ENCODE results near the gene INTS1. TPM values are rescaled to one million over a fixed set of nuclear protein-coding genes. Genes with fewer than 3 reads are reported as not detected.

The INTS1 gene
- total and polyA plus RNA-seq, 4 donors: 31.2 to 121 (median 46.0) TPM

DNA sequence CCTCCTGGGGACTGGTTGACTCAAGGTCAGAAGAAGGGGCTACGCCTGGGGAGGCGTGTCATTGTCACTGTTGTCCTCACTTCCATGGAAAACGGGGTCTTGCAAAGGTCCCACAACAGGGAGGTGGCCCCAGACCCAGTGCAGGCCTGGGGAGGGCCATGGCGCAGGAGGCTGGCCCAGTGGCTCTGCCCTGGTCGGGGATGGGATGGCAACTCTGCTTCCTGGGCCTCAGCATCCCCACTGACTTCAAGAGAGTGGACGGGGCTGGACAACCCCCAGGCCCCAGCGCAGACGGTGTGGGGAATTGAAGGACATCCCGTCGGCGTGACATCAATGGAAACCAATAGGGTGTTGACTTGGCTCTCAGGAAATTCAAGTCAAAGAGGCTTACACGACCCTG lies 80.1 kb downstream of the INTS1 start:
- Histone ChIP-seq H3K27me3 (ENCODE audit: control insufficient read depth in 3 of 3, insufficient read depth in 3 of 3, low read length in 2 of 3) (peaks cover 0 to 12% (median 2%) of the 10 kb centered on the region in 3 donors), H3K9ac (ENCODE audit: insufficient read depth in 1 of 2, low read length in 2 of 2) (no peak overlapping the region), H3K27ac (ENCODE audit: low read depth in 1 of 2, low read length in 1 of 2) (no peak overlapping the region), H3K9me3 (ENCODE audit: control insufficient read depth in 4 of 4, insufficient read depth in 3 of 4, low read length in 3 of 4) (peaks cover 0 to 6% (median 0%) of the 10 kb centered on the region in 4 donors), H3K4me3 (no peak overlapping the region), H3K36me3 (ENCODE audit: control insufficient read depth in 4 of 4, insufficient read depth in 4 of 4, low read length in 4 of 4) (no peaks in the 10 kb centered on the region), H3K4me1 (ENCODE audit: control insufficient read depth in 5 of 5, insufficient read depth in 5 of 5, low read length in 5 of 5) (peaks cover 0 to 6% (median 0%) of the 10 kb centered on the region in 5 donors)
- TF ChIP-seq, protein P1, sequence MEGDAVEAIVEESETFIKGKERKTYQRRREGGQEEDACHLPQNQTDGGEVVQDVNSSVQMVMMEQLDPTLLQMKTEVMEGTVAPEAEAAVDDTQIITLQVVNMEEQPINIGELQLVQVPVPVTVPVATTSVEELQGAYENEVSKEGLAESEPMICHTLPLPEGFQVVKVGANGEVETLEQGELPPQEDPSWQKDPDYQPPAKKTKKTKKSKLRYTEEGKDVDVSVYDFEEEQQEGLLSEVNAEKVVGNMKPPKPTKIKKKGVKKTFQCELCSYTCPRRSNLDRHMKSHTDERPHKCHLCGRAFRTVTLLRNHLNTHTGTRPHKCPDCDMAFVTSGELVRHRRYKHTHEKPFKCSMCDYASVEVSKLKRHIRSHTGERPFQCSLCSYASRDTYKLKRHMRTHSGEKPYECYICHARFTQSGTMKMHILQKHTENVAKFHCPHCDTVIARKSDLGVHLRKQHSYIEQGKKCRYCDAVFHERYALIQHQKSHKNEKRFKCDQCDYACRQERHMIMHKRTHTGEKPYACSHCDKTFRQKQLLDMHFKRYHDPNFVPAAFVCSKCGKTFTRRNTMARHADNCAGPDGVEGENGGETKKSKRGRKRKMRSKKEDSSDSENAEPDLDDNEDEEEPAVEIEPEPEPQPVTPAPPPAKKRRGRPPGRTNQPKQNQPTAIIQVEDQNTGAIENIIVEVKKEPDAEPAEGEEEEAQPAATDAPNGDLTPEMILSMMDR (IDR thresholded peaks at IDR 0.05; ENCODE audit: control extremely low read depth, extremely low read depth): no peak
- 77 to 87% methylated on average over 12 of the region's 12 CpGs for WGBS, 2 donors
- ATAC-seq (ENCODE audit: insufficient read depth, low FRiP score) (no peak), DNase-seq (no peak)

DNA sequence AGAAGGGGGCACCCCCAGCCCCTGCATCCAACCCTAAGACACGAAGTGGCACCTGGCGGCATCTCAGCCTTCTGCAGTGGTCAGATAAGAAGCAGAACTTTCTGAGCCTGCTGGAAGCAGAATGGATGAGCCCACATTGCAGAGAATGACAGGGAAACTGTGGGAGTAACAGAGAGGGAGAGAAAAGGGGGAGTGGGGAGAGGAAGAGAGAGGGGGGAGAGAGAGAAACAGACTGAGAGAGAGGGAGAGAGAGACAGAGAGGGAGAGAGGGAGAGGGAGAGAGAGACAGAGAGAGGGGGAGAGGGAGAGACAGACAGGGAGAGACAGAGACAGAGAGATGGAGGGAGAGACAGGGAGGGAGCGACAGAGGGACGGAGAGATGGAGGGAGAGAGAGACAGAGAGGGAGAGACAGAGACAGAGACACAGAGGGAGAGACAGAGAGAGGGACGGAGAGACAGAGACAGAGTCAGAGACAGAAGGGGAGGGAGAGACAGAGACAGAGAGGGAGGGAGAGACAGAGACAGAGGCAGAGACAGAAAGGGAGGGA lies 80.9 kb downstream of the INTS1 start:
- 63 to 65% methylated on average over 5 of the region's 5 CpGs for WGBS, 2 donors
- no peak for ATAC-seq (ENCODE audit: insufficient read depth, low FRiP score)

DNA sequence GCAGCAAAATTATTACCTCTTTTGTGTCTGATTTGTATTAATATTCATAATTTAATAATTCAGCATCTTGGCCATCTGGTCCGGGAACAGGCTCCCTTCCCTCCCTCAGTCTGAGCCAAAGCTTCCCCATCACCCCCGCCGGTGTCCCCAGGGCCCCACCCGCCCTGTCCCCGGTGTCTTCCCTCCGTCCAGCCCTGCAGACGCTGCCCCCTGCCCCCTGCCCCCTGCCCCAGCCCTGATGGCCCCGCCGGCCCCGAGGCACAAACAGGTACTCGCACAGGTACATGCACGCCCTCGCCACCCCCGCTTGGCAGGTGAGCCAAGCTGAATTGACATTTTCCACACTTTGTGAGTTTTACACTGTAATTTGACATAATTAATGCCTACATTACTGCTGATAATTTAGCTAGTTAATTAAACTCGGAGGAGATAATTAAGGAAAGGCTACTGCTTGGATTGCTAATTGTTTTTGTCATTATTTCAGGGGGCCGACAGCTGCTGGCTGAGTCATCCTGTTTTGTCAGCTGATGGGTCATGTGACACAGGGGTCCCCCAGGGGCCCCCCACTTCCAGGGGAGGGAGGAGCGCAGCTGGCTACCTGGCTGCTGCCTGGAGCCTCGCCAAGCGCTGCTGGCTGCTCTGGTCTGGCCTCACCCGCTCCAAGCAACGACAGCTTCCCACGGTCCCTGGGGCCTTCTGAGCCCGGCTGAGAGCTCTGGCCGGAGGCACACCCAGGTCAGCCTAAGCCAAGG lies 81.5 kb downstream of the INTS1 start:
- Histone ChIP-seq H3K9ac (ENCODE audit: insufficient read depth in 1 of 2, low read length in 2 of 2) (no peak overlapping the region), H3K4me1 (ENCODE audit: control insufficient read depth in 5 of 5, insufficient read depth in 5 of 5, low read length in 5 of 5) (peaks cover 0 to 6% (median 0%) of the 10 kb centered on the region in 5 donors), H3K4me3 (no peak overlapping the region), H3K36me3 (ENCODE audit: control insufficient read depth in 4 of 4, insufficient read depth in 4 of 4, low read length in 4 of 4) (no peaks in the 10 kb centered on the region), H3K27ac (ENCODE audit: low read depth in 1 of 2, low read length in 1 of 2) (no peak overlapping the region), H3K9me3 (ENCODE audit: control insufficient read depth in 4 of 4, insufficient read depth in 3 of 4, low read length in 3 of 4) (peaks cover 0 to 6% (median 0%) of the 10 kb centered on the region in 4 donors), H3K27me3 (ENCODE audit: control insufficient read depth in 3 of 3, insufficient read depth in 3 of 3, low read length in 2 of 3) (peaks cover 0 to 12% (median 2%) of the 10 kb centered on the region in 3 donors)
- TF ChIP-seq, protein P1 (IDR thresholded peaks at IDR 0.05; ENCODE audit: control extremely low read depth, extremely low read depth): no peak
- ATAC-seq (ENCODE audit: insufficient read depth, low FRiP score) (no peak), DNase-seq (peak in 1 of 3 donors; percentile 42)
- 30 to 43% methylated on average over 24 of the region's 24 CpGs for WGBS, 2 donors

More for the DNA sequence above, 80.9 kb downstream of the INTS1 start:
- Histone ChIP-seq H3K27ac (ENCODE audit: low read depth in 1 of 2, low read length in 1 of 2) (no peak overlapping the region), H3K9me3 (ENCODE audit: control insufficient read depth in 4 of 4, insufficient read depth in 3 of 4, low read length in 3 of 4) (peaks cover 0 to 6% (median 0%) of the 10 kb centered on the region in 4 donors), H3K9ac (ENCODE audit: insufficient read depth in 1 of 2, low read length in 2 of 2) (no peak overlapping the region), H3K36me3 (ENCODE audit: control insufficient read depth in 4 of 4, insufficient read depth in 4 of 4, low read length in 4 of 4) (no peaks in the 10 kb centered on the region), H3K4me1 (ENCODE audit: control insufficient read depth in 5 of 5, insufficient read depth in 5 of 5, low read length in 5 of 5) (peaks cover 0 to 6% (median 0%) of the 10 kb centered on the region in 5 donors), H3K27me3 (ENCODE audit: control insufficient read depth in 3 of 3, insufficient read depth in 3 of 3, low read length in 2 of 3) (peaks cover 0 to 12% (median 2%) of the 10 kb centered on the region in 3 donors), H3K4me3 (no peak overlapping the region)
- DNase-seq: no peak
- TF ChIP-seq, protein P1 (IDR thresholded peaks at IDR 0.05; ENCODE audit: control extremely low read depth, extremely low read depth): no peak

Data from lung (tissue), 12 donors.